HEK293T (cell line): Measurements from ENCODE around the gene GPD1.

ENCODE experiments used
- ARNT ChIP-seq: fragments of 450-650 bp; IDR thresholded peaks from 2 replicates; pipeline ENCODE4 v1.6.1; 2017; ENCODE audit warnings: mild to moderate bottlenecking
- BHLHE40 ChIP-seq: fragments of 450-650 bp; IDR thresholded peaks from 2 replicates; pipeline ENCODE4 v1.6.1; 2016; ENCODE audit warnings: mild to moderate bottlenecking, moderate library complexity, borderline replicate concordance
- ELF4 ChIP-seq: fragments of 450-650 bp; IDR thresholded peaks from 2 replicates; pipeline ENCODE4 v1.6.1; 2017; ENCODE audit warnings: antibody characterized with exemption
- FOXA1 ChIP-seq: fragments of 450-650 bp; IDR thresholded peaks from 2 replicates; pipeline ENCODE4 v1.6.1; 2016; ENCODE audit warnings: mild to moderate bottlenecking
- FOXK2 ChIP-seq: fragments of 450-650 bp; IDR thresholded peaks from 2 replicates; pipeline ENCODE4 v1.6.1; 2016; ENCODE audit warnings: mild to moderate bottlenecking
- LEF1 ChIP-seq: fragments of 450-650 bp; IDR thresholded peaks from 2 replicates; pipeline ENCODE4 v1.6.1; 2017; ENCODE audit warnings: mild to moderate bottlenecking, borderline replicate concordance
- NFRKB ChIP-seq: fragments of 450-650 bp; IDR thresholded peaks from 2 replicates; pipeline ENCODE4 v1.6.1; 2016; ENCODE audit warnings: mild to moderate bottlenecking, moderate library complexity
- SP1 ChIP-seq: fragments of 450-650 bp; IDR thresholded peaks from 2 replicates; pipeline ENCODE4 v1.6.1; 2017
- SUZ12 ChIP-seq: fragments of 450-650 bp; IDR thresholded peaks from 2 replicates; pipeline ENCODE4 v1.6.1; 2016; ENCODE audit warnings: mild to moderate bottlenecking
- ZNF384 ChIP-seq: fragments of 450-650 bp; IDR thresholded peaks from 2 replicates; pipeline ENCODE4 v1.6.1; 2016

DNA sequence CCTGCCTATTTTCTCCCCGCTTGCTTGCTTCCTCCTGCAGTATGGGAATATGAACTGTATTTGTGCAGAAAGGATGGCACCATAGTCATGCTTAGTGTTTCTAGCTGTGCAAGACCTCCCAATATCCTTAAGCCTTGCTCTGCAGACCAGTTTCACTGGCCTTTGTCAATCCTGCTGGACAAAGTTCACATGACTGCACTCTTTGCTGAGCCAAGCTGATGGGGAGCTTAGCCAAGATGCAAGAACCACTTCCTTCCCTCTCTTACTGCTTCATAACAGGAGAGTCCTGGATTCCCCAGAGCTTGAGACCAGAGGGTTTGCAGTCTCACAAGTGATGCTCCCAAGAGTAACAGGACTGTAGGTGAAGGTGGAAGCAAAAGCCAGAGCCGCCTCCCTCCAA is 42.6 kb upstream of the GPD1 start:
- TF ChIP-seq LEF1 (no peak), SP1 (no peak), ELF4 (no peak), ZNF384 (no peak), SUZ12 (no peak), FOXA1 (no peak), BHLHE40 (no peak), FOXK2 (no peak), NFRKB (no peak), ARNT (no peak)
